SK-N-MC (cell line): ENCODE measurements around the gene STARD9.
"Not testable (repeated sequence)": the region's sequence is repeated elsewhere in the genome, so short reads cannot be mapped to it uniquely, and the experiment has no call there.

ENCODE experiments used
- DNase-seq: peaks from one replicate; pipeline ENCODE4 v3.0.0-alpha.2; 2011; ENCODE audit warnings: low read depth, low spot score
- H3K27ac ChIP-seq: fragments of 200-600 bp; sonication (generic); 2 replicates; pipeline ENCODE4 v1.5.1; 2016; ENCODE audit warnings: mixed run types
- H3K36me3 ChIP-seq: fragments of 200-600 bp; sonication (generic); 2 replicates; pipeline ENCODE4 v1.6.1; 2017; ENCODE audit warnings: antibody characterized with exemption, low read length, mixed read lengths; ENCODE audit not compliant: insufficient read depth
- H3K4me3 ChIP-seq: fragments of 200-600 bp; sonication (generic); 2 replicates; pipeline ENCODE4 v1.5.1; 2016
- H3K9ac ChIP-seq: fragments of 200-600 bp; sonication (generic); 2 replicates; pipeline ENCODE4 v1.8.0; 2017; ENCODE audit warnings: mixed run types, mixed read lengths; ENCODE audit not compliant: insufficient read length
- H3K9me3 ChIP-seq: fragments of 200-600 bp; sonication (generic); 2 replicates; pipeline ENCODE4 v1.6.1; 2017; ENCODE audit warnings: low read depth, mild to moderate bottlenecking, antibody characterized with exemption, low read length, moderate library complexity, mixed read lengths
- EZH2 ChIP-seq: fragments of 200-600 bp; sonication (generic); IDR thresholded peaks from one replicate; pipeline ENCODE4 v1.6.1; 2017; ENCODE audit warnings: antibody characterized with exemption
- FOXP2 ChIP-seq: optimal IDR thresholded peaks from 2 replicates; pipeline ENCODE3; 2011; ENCODE audit warnings: mild to moderate bottlenecking, moderate library complexity; ENCODE audit not compliant: insufficient read depth; ENCODE audit errors: extremely low read length, control extremely low read depth
- POLR2AphosphoS5 ChIP-seq: IDR thresholded peaks from 2 replicates; pipeline ENCODE4 v1.6.1; 2012; ENCODE audit warnings: mild to moderate bottlenecking, low read depth, low read length, borderline replicate concordance

The STARD9 gene

DNA sequence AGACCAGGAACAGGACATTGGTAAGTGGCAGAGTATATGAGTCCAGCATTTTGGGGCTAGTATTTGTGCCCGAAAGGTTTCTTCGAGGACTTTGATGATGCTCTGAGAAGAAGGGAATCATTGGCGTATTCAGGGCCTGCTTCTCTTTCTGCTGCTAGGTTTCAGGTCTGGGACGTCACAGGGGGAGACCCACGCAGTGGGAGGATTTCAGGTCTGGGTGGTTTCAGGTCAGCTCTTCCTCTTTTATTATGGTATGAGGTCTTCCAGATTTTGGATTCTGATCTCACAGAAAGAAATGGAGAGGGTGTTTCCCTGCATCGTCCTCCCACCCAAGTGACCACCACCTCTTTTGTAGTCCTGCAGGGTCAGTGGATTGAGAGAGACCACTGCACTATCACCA, 99.1 kb downstream of the STARD9 start:
- no peak for DNase-seq
- no peaks in the 10 kb centered on the region for H3K9me3 ChIP-seq
- H3K27ac ChIP-seq = no peak overlapping the region
- H3K9ac ChIP-seq = no peak overlapping the region
- H3K36me3 ChIP-seq = peaks cover 14% of the 10 kb centered on the region
- no peak for TF ChIP-seq FOXP2
- TF ChIP-seq POLR2AphosphoS5 = no peak
- no peak overlapping the region for H3K4me3 ChIP-seq

GRCh38 chr15:42675021-42675420, 99.6 kb downstream of the STARD9 start:
- peaks cover 14% of the 10 kb centered on the region for H3K36me3 ChIP-seq
- no peaks in the 10 kb centered on the region for H3K9me3 ChIP-seq

GRCh38 chr15:42679285-42680141, 104.1 kb downstream of the STARD9 start:
- DNase-seq = no peak
- Histone ChIP-seq H3K4me3 (no peak overlapping the region), H3K27ac (no peak overlapping the region), H3K36me3 (peaks cover 36% of the 10 kb centered on the region), H3K9me3 (no peaks in the 10 kb centered on the region), H3K9ac (no peak overlapping the region)
- TF ChIP-seq FOXP2 = no peak
- TF ChIP-seq POLR2AphosphoS5 = no peak
- no peak for TF ChIP-seq EZH2

More at GRCh38 chr15:42675021-42675420, 99.6 kb downstream of the STARD9 start:
- DNase-seq = no peak
- TF ChIP-seq POLR2AphosphoS5 (no peak), EZH2 (no peak), FOXP2 (no peak)
- Histone ChIP-seq H3K4me3 (no peak overlapping the region), H3K27ac (no peak overlapping the region), H3K9ac (no peak overlapping the region)

DNA sequence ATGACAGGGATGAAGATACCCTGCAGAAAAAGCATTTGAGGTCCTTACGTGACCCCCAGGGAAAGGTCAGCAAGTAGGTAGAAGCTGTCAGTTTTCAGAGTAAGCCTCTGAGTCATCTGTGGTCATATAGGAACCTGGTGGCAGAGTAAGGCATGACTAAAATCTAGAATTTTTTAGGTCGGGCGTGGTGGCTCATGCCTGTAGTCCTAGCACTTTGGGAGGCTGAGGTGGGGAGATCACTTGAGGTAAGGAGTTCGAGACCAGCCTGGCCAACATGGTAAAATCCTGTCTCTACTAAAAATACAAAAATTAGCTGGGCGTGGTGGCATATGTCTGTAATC, 104.7 kb downstream of the STARD9 start:
- H3K4me3 ChIP-seq, DNase-seq, H3K9ac ChIP-seq, H3K27ac ChIP-seq, H3K9me3 ChIP-seq: not testable (repeated sequence)
- peaks cover 40% of the 10 kb centered on the region for H3K36me3 ChIP-seq

DNA sequence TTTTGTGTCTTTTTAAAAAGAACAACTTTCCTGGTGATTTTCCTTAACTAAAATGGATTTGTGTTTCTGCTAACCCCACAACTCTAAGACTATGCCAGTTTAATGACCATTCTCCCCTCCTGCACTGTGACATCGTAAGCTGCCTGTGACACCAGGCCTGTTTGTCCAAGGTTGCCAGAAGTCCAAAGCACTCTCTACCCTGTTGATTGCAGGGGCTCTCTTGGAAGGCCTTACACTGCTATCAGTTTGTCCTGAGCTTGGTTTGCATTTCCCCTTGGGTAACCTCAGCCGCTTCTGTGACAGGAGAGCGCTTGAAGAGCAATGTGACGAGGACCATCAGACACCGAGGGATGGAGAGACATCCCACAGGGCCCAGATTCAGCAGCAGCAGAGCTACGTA, 105.7 kb downstream of the STARD9 start:
- no peaks in the 10 kb centered on the region for H3K9me3 ChIP-seq
- H3K4me3 ChIP-seq = no peak overlapping the region
- DNase-seq = no peak
- no peak overlapping the region for H3K27ac ChIP-seq
- no peak overlapping the region for H3K9ac ChIP-seq
- TF ChIP-seq EZH2 (no peak), POLR2AphosphoS5 (no peak), FOXP2 (no peak)
- H3K36me3 ChIP-seq = peaks cover 35% of the 10 kb centered on the region; the same call in 1 of the 2 replicates

DNA sequence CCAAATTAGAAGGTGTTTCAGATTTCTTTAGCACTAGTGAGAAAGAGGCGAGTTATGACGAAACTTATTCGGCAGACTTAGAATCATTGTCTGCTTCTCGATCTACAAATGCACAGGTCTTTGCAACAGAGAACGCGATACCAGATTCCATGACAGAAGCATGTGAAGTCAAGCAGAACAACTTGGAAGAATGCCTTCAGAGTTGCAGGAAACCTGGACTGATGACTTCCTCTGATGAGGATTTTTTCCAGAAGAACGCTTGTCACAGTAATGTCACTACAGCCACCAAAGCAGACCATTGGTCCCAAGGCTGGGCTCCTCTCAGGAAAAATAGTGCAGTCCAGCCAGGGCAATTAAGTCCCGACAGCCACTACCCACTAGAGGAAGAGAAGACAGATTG, 110.9 kb downstream of the STARD9 start:
- TF ChIP-seq FOXP2 (no peak), POLR2AphosphoS5 (no peak), EZH2 (no peak)
- Histone ChIP-seq H3K36me3 (peaks cover 37% of the 10 kb centered on the region; the same call in 1 of the 2 replicates), H3K27ac (no peak overlapping the region), H3K4me3 (no peak overlapping the region), H3K9me3 (no peaks in the 10 kb centered on the region), H3K9ac (no peak overlapping the region)
- DNase-seq = no peak

DNA sequence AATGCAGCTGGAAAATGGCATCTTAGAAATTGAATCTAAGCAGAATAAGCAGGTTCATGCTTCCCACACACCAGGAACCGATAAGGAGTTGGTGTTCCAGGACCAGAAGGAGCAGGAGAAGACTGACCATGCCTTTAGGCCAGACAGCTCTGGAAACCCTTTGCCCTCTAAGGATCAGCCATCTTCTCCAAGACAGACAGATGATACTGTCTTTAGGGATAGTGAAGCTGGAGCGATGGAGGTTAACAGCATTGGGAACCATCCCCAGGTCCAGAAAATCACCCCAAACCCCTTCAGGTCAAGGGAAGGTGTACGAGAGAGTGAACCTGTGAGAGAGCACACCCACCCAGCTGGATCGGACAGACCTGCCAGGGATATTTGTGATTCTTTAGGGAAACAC, 112.3 kb downstream of the STARD9 start:
- H3K36me3 ChIP-seq = peaks cover 29% of the 10 kb centered on the region; the same call in 1 of the 2 replicates
- TF ChIP-seq FOXP2 (no peak), POLR2AphosphoS5 (no peak), EZH2 (no peak)

DNA sequence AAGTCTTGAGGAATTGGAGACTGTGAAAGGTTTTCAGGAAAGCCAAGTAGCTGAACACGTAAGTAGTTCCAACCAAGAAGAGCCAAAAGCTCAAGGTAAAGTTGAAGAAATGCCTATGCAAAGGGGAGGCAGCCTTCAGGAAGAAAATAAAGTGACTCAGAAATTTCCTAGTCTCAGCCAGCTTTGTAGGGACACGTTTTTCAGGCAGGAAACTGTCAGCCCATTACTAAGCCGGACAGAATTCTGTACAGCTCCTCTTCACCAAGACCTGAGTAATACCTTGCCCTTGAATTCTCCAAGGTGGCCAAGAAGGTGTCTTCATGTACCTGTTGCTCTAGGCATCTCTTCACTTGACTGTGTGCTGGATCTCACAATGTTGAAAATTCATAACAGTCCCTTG, 112.9 kb downstream of the STARD9 start:
- Histone ChIP-seq H3K36me3 (peaks cover 25% of the 10 kb centered on the region; the same call in 1 of the 2 replicates), H3K4me3 (no peak overlapping the region), H3K27ac (no peak overlapping the region), H3K9ac (no peak overlapping the region), H3K9me3 (no peaks in the 10 kb centered on the region)
- no peak for DNase-seq
- TF ChIP-seq POLR2AphosphoS5 = no peak

More for the DNA sequence above, 112.3 kb downstream of the STARD9 start:
- H3K9me3 ChIP-seq = no peaks in the 10 kb centered on the region
- no peak overlapping the region for H3K4me3 ChIP-seq
- H3K9ac ChIP-seq = no peak overlapping the region
- no peak for DNase-seq
- H3K27ac ChIP-seq = no peak overlapping the region

DNA sequence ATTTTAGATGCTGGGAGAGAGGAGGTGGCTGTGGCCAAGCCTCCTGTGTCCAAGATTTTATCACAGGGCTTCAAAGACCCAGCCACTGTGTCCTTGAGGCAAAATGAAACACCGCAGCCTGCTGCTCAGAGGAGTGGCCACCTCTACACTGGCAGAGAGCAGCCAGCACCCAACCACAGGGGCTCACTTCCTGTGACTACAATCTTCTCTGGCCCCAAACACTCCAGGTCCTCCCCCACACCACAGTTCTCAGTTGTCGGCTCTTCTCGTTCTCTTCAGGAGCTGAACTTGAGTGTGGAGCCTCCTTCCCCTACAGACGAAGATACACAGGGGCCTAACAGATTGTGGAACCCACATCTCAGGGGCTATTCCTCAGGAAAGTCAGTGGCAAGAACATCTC, 115.9 kb downstream of the STARD9 start:
- no peak for TF ChIP-seq FOXP2
- Histone ChIP-seq H3K9me3 (no peaks in the 10 kb centered on the region), H3K27ac (no peak overlapping the region), H3K36me3 (peaks cover 7% of the 10 kb centered on the region; the same call in 1 of the 2 replicates), H3K4me3 (no peak overlapping the region), H3K9ac (no peak overlapping the region)
- no peak for DNase-seq
